ENCODE data around the gene GPR18. TPM values are rescaled to one million over a fixed set of nuclear protein-coding genes. Genes with fewer than 3 reads are reported as not detected.

GPR18 gene
- total RNA-seq, 1 experiment from 2014 or later, result not detected

DNA sequence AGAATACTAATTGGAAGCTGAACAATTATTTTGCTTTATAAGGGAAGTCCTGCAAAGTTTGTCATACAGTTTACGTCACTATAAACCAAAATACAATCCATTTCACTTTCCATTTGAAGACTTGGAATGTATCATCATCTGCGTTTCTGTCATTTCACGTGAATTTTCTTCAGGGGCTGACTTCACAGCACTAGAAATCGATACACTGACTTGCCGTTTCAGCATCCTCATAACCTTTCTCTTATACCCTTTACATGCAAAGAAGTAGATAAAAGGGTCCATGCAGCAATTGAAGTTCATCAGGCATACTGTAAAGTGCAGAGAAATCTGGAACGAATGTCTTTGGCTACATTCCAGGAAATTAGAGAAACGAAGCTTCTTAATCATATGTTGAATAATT, 36.8 kb upstream of the GPR18 start:
- Histone ChIP-seq H2AK5ac (ENCODE audit: insufficient read length, low read length) (no peak overlapping the region), H3K9me3 (ENCODE audit: control insufficient read depth, low read depth, low read length) (no peaks in the 10 kb centered on the region), H4K20me1 (ENCODE audit: control insufficient read depth, insufficient read depth, insufficient read length) (no peaks in the 10 kb centered on the region), H3K27ac (ENCODE audit: insufficient read length, low read depth, low read length) (no peak overlapping the region), H4K5ac (ENCODE audit: insufficient read length, low read depth, low read length) (no peak overlapping the region), H2BK15ac (ENCODE audit: low read depth, low read length) (no peak overlapping the region), H2BK120ac (ENCODE audit: low read depth, low read length, poor library complexity, severe bottlenecking) (no peak overlapping the region), H3K9ac (ENCODE audit: extremely low read depth, insufficient read length, low read length) (no peak overlapping the region), H3T11ph (ENCODE audit: low read length) (no peak overlapping the region), H3K18ac (ENCODE audit: insufficient read length, low read depth, low read length) (no peak overlapping the region), H3K23me2 (ENCODE audit: insufficient read length, low read depth, low read length, poor library complexity, severe bottlenecking) (no peaks in the 10 kb centered on the region), H4K8ac (replicated peaks; ENCODE audit: insufficient read length, low read depth, low read length) (no peak overlapping the region), H2BK12ac (ENCODE audit: insufficient read length, low read depth, low read length) (no peak overlapping the region), H3K79me2 (ENCODE audit: insufficient read depth, low read length) (no peaks in the 10 kb centered on the region), H3K14ac (ENCODE audit: insufficient read depth, low read length) (no peak overlapping the region), H3K23ac (ENCODE audit: insufficient read length, low read depth, low read length) (no peak overlapping the region), H3K4me2 (ENCODE audit: insufficient read depth, insufficient read length, low read length) (no peak overlapping the region), H2BK5ac (ENCODE audit: insufficient read length, low read length) (no peak overlapping the region), H3K4me1 (ENCODE audit: insufficient read depth, low read length) (no peaks in the 10 kb centered on the region), H2BK20ac (ENCODE audit: low read depth, low read length, poor library complexity, severe bottlenecking) (no peak overlapping the region), H3K4ac (ENCODE audit: low read depth, low read length) (no peak overlapping the region), H4K91ac (ENCODE audit: insufficient read length, low read depth, low read length) (no peak overlapping the region), H3K79me1 (ENCODE audit: insufficient read depth, low read depth, low read length, poor library complexity, severe bottlenecking) (no peaks in the 10 kb centered on the region), H2AFZ (ENCODE audit: low read length) (no peak overlapping the region), H3K56ac (ENCODE audit: insufficient read length, low read depth, low read length) (no peak overlapping the region), H3K27me3 (ENCODE audit: insufficient read depth, low read length) (no peaks in the 10 kb centered on the region)
- no CpG with 5 or more reads among the region's 7 CpGs for WGBS (ENCODE audit: extremely low coverage, insufficient read length, low lambda C conversion rate)
- TF ChIP-seq, protein P1, sequence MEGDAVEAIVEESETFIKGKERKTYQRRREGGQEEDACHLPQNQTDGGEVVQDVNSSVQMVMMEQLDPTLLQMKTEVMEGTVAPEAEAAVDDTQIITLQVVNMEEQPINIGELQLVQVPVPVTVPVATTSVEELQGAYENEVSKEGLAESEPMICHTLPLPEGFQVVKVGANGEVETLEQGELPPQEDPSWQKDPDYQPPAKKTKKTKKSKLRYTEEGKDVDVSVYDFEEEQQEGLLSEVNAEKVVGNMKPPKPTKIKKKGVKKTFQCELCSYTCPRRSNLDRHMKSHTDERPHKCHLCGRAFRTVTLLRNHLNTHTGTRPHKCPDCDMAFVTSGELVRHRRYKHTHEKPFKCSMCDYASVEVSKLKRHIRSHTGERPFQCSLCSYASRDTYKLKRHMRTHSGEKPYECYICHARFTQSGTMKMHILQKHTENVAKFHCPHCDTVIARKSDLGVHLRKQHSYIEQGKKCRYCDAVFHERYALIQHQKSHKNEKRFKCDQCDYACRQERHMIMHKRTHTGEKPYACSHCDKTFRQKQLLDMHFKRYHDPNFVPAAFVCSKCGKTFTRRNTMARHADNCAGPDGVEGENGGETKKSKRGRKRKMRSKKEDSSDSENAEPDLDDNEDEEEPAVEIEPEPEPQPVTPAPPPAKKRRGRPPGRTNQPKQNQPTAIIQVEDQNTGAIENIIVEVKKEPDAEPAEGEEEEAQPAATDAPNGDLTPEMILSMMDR (conservative IDR thresholded peaks at IDR 0.05), result no peak
- H3K4me3 Mint-ChIP-seq, result no peak overlapping the region
- H3K4me1 Mint-ChIP-seq, result peaks cover 3 to 7% of the 10 kb centered on the region in 2 experiments; a peak in 2 of 4 replicates
- H3K9me3 Mint-ChIP-seq, result no peaks in the 10 kb centered on the region
- no peak for DNase-seq
- no peaks in the 10 kb centered on the region for H3K36me3 Mint-ChIP-seq (ENCODE audit: insufficient read depth in 1 of 3, low read depth in 3 of 3)
- H3K27me3 Mint-ChIP-seq (ENCODE audit: low read depth), result no peaks in the 10 kb centered on the region; the same call in 1 of the 2 replicates
- H3K27ac Mint-ChIP-seq, result no peak overlapping the region

Measured in H9 (cell line).